SKM-1 (cell line): Measurements from ENCODE around the gene FADS6.

Experiments used
- DNase-seq: peaks from one replicate; lab custom pipeline; 2025; ENCODE audit not compliant: unreplicated experiment; lab: John Stamatoyannopoulos, UW

The FADS6 gene

GRCh38 chr17:74855323-74855722 lies 38.1 kb downstream of the FADS6 start:
- no peak for DNase-seq

- DNase-seq: no peak
Measured at GRCh38 chr17:74854792-74855191, 38.6 kb downstream of the FADS6 start.

GRCh38 chr17:74853669-74854068 lies 39.8 kb downstream of the FADS6 start:
- DNase-seq: no peak

- DNase-seq: no peak
Measured at GRCh38 chr17:74853048-74853397, 40.4 kb downstream of the FADS6 start.

GRCh38 chr17:74852237-74853047 lies 41.0 kb downstream of the FADS6 start:
- DNase-seq: no peak

GRCh38 chr17:74851612-74852236 lies 41.7 kb downstream of the FADS6 start:
- DNase-seq: no peak

GRCh38 chr17:74850914-74851313 lies 42.5 kb downstream of the FADS6 start:
- DNase-seq: no peak

GRCh38 chr17:74850310-74850709 lies 43.1 kb downstream of the FADS6 start:
- no peak for DNase-seq

GRCh38 chr17:74848656-74849399 lies 44.6 kb downstream of the FADS6 start:
- no peak for DNase-seq

- no peak for DNase-seq
Measured at GRCh38 chr17:74846621-74847020, 46.8 kb downstream of the FADS6 start.

- no peak for DNase-seq
Measured at GRCh38 chr17:74843352-74843627, 50.1 kb downstream of the FADS6 start.

- no peak for DNase-seq
Measured at GRCh38 chr17:74842599-74843351, 50.7 kb downstream of the FADS6 start.

- no peak for DNase-seq
Measured at GRCh38 chr17:74842146-74842598, 51.3 kb downstream of the FADS6 start.

GRCh38 chr17:74840989-74841666 lies 52.3 kb downstream of the FADS6 start:
- DNase-seq: no peak

GRCh38 chr17:74839990-74840852 lies 53.2 kb downstream of the FADS6 start:
- DNase-seq: no peak

GRCh38 chr17:74838274-74838673 lies 55.2 kb downstream of the FADS6 start:
- DNase-seq: no peak

GRCh38 chr17:74836691-74837467 lies 56.6 kb downstream of the FADS6 start:
- DNase-seq: no peak

- no peak for DNase-seq
Measured at GRCh38 chr17:74836191-74836590, 57.2 kb downstream of the FADS6 start.
